ENCODE measurements around the gene TMEM87A.
A peak's percentile ranks its signal among the peaks of the same experiment; 100 is the strongest.
"Not testable (repeated sequence)": the region's sequence is repeated elsewhere in the genome, so short reads cannot be mapped to it uniquely, and the experiment has no call there.

Gene TMEM87A, protein sequence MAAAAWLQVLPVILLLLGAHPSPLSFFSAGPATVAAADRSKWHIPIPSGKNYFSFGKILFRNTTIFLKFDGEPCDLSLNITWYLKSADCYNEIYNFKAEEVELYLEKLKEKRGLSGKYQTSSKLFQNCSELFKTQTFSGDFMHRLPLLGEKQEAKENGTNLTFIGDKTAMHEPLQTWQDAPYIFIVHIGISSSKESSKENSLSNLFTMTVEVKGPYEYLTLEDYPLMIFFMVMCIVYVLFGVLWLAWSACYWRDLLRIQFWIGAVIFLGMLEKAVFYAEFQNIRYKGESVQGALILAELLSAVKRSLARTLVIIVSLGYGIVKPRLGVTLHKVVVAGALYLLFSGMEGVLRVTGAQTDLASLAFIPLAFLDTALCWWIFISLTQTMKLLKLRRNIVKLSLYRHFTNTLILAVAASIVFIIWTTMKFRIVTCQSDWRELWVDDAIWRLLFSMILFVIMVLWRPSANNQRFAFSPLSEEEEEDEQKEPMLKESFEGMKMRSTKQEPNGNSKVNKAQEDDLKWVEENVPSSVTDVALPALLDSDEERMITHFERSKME
- 117 to 118 reads per million in 2 donors for total RNA-seq

DNA sequence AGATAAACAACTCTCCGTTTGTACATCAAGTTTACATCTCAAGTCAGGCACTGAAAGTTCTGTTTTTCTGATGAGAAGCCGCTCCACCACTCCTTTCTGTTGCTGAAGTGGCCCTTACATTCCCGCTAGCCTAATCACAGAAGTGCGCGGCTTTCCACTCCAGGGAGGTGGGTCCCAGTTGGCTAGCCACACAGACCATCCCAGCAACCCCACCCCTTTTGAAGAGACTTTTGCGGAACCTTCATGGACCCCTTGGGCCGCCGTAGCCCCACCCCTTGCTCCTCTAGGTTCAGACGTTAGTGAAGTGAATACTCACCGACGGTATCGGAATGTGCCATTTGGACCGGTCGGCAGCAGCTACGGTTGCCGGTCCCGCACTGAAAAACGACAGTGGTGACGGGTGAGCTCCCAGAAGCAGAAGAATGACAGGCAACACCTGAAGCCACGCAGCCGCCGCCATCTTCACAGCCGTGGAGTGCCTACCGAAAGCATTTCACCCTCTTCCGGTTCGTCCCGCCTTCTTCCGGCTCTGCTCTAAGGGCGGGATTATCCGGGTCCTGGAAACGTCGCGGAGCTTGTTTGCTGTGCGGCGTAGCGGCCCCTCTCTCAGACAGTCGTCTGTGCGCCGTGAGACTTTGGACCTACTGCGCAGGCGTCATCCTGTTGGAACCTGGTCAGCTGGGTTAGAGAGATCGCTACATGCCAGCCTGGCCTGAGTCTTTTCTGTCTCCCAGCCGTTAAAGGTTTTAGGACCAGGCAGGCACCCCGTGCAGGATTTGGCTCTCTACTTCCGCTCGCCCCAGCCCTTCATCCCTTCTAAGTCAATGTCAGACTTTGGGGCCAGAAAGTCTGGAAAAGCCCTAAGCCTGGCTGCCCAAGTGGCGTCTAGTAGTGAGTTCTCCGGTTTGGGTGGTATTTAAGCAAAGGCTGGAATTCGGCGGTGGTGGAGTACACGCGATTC, at the start of gene TMEM87A, which contains the start of gene GANC:
Gene TMEM87A, minus strand, starts transcription at position 495 of the 961 bp plus-strand sequence. Its CDS starts 35 bp downstream, at position 460.
Gene GANC, plus strand, starts transcription at position 263 of the 961 bp plus-strand sequence. CDS start 1,281 bp downstream, outside the sequence.
- DNase-seq: peak; percentile 70

DNA sequence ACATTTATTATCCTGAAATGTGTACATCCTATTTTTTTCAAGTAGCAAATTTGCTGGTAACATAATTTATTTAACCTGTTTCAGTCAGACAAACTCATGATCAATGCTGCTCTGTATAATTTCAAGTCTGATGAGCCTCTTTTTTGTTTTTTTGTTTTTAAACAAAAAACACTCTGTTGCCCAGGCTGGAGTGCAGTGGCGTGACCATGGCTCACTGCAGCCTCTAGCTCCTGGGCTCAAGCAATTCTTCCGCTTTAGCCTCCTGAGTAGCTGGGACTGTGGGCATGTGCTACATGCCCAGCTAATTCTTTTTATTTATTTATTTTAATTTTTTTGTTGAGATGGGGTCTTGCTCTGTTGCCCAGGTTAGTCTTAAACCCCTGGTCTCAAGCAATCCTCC, 46.0 kb upstream of the TMEM87A start:
- DNase-seq: no peak

DNA sequence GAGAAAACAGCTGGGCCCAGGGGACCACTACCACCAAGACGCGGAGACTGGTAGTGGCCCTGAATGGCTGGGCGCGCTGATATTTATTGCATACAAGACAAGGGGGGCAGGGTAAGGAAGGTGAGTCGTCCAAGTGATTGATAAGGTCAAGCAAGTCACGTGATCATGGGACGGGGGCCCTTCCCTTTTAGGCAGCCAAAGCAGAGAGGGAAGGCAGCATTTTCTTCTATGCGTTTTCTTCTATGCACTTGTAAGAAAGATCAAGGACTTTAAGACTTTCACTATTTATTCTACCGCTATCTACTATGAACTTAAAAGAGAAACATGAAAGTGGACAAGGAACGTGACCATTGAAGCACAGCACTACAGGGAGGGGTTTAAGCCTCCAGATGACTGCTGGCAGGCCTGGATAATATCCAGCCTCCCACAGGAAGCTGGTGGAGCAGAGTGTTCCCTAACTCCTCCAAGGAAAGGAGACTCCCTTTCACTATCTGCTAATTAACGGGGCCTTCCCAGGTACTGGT, 43.1 kb upstream of the TMEM87A start:
- not testable (repeated sequence) for DNase-seq

DNA sequence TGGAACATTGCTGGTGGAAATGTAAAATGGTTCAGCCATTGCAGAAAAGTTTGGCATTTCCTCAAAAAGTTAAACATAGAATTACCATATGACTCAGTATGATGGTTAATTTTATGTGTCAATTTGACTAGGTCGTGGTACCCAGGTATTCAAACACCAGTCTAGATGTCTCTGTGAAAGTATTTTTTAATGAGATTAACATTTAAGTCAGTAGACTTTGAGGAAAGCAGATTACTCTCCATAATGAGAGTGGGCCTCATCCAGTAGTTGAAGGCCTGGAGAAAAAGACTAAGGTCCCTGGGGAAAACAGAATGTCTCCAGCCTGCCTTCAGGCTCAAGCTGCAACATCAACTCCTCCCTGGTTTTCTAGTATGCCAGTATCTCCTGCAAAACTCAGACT, 42.3 kb upstream of the TMEM87A start:
- no peak for DNase-seq

DNA sequence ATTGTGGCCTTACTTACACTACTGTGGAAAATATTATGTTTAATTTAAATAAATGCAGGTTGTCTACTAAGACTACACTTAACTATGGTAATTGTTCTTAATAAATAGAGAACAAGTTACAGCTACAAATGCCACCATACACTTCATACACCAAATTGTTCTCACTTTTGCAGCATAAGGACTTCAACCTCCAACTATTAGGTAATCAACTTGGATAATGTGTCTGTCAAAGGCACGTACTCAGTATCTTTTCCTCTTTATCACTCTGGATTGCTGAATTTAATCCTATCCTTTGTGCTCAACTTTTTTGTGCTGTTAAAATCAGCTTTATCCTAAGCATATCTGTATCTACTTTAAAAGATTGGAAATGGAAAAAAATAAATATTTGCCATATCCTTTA, 41.6 kb upstream of the TMEM87A start:
- DNase-seq: no peak

DNA sequence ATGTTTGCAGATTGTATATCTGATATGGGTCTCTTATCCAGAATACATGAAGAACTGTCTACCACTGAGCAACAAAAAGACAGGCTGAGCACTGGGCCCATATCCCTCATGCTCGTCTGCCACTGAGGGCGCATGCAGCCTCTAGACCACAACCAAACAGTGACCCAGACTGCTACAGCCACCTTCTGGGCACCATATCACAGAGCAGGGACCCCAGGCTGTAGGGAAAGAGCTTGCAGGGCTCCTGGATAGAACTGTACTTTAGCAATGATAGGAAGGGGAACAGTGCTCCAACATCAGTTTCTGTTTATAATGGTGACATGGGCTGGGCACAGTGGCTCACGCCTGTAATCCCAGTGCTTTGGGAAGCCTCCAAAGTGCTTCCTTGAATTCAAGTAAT, 40.2 kb upstream of the TMEM87A start:
- DNase-seq: no peak

DNA sequence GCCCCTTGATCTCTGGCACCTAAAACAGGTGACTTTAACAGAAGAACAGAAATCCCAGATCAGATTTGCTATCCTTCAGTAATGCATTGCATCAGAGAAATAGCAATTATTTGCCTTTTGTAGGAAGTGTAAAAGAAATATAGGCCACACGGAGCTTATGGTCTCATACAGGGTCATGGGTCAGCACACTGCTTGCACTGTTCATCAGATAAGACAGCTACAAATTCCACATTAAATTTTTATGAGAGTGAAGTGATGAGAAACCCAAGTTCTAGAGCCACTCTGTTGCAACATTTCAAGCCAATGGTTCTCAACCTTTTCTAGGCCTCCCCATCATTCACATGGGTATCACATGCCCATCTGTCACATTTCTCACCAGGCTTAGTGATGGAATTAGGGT, 33.4 kb upstream of the TMEM87A start:
- DNase-seq: no peak

DNA sequence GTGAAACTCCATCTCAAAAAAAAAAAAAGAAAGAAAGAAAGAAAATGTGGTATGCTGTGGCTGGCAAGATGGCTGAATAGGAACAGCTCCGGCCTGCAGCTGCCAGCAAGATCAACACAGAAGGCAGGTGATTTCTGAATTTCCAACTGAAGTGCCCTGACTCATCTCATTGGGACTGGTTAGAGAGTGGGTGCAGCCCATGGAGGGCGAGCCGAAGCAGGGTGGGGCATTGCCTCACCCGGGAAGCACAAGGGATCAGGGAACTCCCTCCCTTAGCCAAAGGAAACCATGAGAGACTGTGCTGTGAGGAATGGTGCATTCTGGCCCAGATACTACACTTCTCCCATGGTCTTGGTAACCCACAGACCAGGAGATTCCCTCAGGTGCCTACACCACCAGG, 27.8 kb upstream of the TMEM87A start:
- not testable (repeated sequence) for DNase-seq

DNA sequence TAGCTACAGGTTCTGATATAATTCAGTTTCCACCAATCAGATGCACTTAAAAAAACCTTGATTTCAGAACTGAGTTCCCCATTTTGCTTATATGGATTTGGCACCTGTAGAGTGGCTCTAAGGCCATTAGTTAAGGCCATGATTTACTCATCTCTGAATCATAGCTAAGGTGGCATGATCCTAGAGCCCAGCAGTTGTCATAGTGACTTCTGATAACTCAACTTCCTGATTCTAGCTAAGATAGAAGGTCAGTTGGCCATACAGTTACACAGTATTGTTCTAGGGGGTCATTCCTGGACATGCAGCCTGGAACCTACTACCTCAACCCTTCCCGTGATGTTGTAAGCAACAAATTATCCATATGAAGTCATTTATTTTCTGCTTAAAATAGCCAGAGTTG, 15.9 kb upstream of the TMEM87A start:
- no peak for DNase-seq

DNA sequence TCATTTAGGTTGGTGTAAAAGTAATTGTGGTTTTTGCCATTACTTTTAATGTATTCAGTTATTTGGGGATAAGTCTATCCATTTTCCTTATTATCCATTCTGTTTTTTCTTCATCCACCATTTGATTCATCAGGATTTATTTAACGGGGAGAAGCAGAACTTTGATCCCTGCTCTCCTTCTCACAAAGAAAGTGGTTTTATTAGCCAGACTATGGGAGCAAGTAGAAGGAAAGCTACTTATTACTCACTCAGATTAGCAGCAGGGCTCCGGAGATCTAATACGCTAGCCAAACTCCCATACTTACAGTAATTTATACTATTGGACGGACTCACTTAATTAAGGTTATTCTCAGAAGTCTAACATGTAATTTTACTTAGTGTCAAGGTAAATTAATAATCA, 14.7 kb upstream of the TMEM87A start:
- DNase-seq: no peak

DNA sequence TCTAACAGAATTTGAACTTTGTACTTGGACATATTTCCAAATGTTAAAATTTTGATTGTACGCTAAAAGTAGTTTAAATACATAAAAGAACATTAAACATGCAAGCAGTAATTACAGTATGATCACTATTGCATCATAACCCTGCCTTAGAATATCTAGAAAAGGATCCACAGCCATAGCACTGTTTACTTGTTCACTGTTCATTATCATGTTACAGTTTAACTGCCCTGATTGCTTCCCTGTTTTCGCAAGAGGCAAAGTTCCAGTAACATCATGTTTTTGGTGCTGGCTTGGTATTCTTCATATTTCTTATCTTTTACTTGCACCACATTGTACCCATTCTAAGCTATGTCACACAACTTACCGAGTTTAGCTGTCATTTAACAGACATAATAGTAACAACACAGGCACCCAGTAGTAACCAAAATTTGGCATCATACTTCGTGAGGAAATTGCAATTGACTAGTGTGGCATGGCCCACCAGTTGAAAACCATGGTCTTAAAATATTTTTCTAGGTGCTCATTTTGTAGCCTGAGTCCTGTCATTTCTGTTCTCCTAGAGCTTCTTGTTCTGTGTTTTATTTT, 13.3 kb upstream of the TMEM87A start:
- DNase-seq: no peak

DNA sequence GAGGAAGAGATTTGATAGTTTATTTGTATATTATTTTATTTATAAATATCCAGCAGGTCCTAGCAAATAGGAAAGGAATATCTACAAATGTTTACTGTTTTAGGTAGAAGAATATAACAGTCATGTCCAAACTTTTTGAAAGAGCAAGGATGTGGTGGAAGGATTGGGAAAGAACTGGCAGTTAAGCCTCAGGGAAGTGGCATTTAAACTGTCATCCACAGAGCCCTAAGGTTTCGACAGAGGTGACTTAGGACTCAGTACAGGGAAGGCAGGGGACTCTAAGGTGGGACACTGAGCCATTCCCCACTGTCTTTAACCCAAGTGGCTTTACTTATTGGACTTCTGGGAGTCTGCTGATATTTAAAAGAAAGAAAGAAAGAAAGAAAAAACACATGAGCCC, 11.8 kb upstream of the TMEM87A start:
- no peak for DNase-seq

DNA sequence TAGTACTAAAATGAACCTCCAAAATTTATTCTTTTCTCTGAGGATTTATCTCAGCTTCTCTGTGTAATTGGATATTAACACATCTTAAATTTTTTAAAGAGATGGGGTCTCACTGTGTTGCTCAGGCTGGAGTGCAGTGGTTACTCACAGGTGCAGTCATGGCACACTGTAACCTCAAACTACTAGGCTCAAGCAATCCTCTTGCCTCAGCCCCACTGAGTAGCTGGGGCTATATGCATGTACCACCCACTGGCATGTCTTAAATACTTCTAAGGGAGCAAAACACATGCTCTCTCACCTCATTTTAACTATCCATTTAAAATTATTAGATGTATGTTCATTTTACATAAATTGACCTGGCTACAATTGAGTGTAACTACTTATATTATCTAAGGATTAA, 11.3 kb upstream of the TMEM87A start:
- no peak for DNase-seq

DNA sequence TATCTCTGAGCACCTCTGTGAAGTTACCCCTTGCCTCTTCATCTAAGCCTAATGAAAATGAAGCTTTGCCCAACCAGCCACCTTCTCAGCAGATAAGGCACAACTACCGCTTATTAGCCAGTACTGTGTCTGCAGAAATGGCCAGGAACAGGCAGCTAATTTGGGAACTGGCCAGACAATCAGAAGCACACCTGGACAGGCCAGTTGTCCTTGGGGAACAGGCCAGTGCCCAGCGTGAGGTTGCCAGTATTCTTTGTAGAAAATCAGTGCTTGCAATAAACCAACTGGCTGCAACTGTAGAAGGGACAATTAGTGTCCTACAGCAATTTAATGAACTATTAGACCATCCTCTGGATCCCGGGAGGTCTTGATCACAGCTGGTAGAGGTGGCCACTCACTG, 10.4 kb upstream of the TMEM87A start:
- DNase-seq: no peak

DNA sequence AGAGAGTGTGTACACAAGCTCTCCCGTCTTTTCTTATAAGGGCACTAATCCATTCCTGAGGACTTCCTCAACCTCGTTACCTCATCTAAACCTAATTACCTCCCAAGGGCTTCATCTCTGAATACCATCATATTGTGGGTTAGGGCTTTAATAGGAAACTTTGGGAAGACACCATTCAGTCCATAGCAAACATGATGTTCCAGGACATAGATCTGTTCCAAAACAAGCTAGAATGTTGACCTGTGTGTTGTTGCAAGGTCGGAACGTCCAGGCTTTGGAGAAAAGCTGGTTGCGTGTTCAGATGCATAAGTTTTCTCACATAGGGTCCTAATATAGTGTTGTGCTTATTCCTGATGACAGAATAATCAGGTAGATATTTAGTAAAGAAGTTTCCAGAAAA, 9.7 kb upstream of the TMEM87A start:
- DNase-seq: no peak

DNA sequence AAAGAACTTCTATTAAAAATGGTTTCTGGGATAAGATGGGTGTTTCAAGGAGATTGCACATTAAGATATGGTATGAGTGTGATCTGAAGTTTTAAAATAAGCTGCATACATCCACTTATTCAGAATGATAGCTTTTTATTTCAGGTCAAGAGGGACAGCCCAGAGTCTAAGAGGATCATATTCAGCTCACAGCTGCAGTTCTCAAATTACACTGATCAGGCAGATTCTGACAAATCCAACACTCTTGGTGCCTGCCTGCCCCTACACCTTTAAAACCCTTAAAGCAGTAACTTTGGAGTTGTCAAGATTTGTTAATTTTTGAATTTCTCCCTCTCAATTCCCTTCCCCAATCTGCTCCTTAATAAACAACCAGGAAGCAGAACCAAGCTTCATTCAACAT, 9.1 kb upstream of the TMEM87A start:
- no peak for DNase-seq

DNA sequence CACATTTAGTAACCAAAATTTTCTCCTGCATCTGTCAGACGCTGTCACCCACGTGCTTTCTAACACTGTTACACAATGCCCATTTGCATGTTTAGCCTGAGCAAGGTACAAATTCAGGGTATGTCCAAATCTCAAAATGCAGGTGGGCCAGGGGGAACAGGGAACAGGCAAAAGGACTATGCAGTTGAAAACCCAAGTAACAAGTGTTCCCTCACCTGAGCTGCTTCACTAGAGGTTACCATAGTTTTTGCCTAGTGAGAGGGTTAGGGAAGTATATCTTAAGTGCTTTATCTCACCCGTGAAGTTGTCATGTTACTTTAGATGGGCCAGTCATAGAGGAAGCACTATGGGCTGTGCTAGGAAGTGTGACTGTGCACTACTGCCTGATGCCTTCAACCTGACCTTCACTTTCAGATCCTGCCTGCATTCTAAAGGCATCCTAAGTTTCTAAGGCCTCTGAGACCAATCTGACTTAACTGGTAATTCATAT, 6.0 kb upstream of the TMEM87A start:
- no peak for DNase-seq

DNA sequence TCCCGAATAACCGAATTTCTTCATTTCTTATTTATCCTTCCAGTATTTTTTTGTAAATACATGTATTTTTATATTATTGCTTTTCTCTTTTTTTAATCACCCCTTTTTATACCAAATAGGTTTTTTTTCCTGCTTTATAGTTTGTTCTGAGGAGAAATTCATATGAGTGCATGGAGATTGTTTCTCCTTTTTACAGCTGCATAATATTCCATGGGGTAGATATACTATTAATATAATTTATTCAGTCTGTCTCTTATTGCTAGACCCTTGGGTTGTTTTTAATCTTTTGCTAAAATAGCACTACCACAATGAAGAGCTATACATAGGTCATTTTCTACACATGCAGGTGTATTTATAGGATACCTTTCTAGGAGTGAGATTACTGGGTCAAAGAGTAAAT, 3.5 kb upstream of the TMEM87A start:
- DNase-seq: no peak

DNA sequence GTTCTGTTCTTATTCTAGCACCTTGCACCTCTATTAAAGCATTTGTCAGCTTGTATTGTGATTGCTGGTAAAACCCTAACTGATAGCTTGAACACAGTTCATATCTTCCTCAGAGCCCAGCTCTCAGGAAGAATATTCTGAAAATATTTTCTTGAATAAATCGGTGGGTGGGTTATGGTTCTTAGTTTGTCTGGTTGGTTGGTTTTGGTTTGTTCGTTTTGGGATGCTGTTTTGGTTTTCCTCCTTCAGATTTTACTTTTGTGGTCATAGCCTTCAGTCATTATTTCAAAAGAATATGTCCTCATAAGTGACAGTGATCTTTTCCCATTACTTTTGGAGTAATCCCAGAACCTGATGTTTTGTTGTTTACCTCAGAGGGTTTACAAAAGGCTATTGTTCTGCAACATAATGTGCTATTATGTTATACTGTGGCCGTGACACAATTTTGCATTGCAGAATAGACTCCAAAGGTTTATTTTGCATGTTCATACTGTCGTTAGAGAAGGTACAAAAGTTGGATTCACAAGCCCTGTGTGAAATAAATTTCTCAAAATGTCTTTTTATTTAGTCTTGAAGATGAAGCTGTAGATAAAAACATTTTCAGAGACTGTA, 2.7 kb upstream of the TMEM87A start:
- DNase-seq: no peak

DNA sequence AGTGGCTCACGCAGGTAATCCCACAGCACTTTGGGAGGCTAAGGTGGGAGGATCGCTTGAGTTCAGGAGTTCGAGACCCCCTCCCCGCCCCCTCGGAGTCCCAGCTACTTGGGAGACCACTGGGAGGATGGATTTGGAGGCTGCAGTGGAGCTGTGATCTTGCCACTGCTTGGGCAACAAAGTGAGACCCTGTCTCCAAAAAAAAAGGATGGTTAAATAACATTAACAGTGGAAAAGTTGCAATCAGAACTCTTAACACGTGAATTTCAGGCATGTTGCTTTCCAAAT, 1.4 kb upstream of the TMEM87A start:
- no peak for DNase-seq

DNA sequence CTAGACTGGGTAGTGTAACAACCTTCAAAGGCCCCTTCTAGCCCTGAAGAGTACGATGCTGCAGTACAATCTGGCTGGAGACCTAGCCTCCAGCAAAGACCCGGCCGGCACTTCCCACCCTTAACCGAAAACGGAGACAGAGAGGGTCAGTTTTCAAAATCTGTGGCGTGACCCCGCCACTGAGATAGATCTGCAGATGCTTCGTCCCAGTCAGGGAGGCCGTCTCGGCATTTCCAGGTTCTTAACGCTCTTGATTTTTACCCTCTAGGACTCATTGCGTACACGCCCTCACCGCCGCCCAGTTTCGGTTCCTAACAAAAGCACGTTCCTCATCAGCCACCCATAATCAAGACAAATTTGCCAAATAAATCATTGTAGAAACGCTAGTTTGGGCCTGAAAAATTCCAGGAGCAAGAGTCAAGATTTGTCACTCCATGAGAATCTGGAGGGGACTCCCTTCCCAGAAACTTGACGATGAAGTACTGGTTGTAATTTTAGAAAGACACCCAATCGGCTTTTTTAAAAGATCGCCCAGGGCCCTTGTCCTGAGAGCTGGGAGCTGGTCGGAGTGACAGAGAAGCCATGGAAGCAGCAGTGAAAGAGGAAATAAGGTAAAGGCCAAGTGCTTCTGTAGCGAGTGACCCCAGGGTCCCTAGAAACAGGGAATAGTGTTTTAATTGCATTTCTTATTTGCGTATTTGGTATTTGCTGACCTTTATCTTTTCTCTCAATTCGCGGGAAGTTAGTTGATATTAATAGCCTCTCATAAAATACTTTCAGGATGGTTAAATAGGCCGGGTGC, 868 bp upstream of the TMEM87A start:
- no peak for DNase-seq

Data from activated gamma-delta T cell (primary cell).